ENCODE results near the gene CSKMT. TPM values are rescaled to one million over a fixed set of nuclear protein-coding genes. Genes with fewer than 3 reads are reported as not detected.
"Not testable (repeated sequence)": the region's sequence is repeated elsewhere in the genome, so short reads cannot be mapped to it uniquely, and the experiment has no call there.

The CSKMT gene
- total and polyA plus RNA-seq, 4 experiments from 2014 or later: 3.0 to 32.3 (median 17.6) TPM

DNA sequence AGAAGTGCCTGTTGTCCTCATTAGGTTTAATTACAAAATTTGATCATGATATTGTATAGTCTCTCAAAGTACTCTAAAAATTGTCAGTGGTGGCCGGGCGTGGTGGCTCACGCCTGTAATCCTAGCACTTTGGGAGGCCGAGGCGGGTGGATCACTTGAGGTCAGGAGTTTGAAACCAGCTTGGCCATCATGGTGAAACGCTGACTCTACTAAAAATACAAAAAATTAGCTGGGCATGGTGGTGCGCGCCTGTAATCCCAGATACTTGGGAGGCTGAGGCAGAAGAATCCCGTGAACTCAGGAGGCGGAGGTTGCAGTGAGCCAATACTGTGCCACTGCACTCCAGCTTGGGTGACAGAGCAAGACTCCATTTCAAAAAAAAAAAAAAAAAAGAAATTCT is 10.3 kb downstream of the CSKMT start:
- H3K36me3 Mint-ChIP-seq: peaks cover 22 to 52% of the 10 kb centered on the region in 2 donors
- not testable (repeated sequence) for H3K27ac ChIP-seq (ENCODE audit: low read depth, low read length); H3K9me3 Mint-ChIP-seq; H3K9me3 ChIP-seq (ENCODE audit: control insufficient read depth in 1 of 2, low read length in 2 of 2); H3K4me3 ChIP-seq (ENCODE audit: low read length in 2 of 2); H3K27me3 Mint-ChIP-seq; DNase-seq; H3K27me3 ChIP-seq (ENCODE audit: insufficient read depth, low read length)
- peaks cover 20 to 74% (median 46%) of the 10 kb centered on the region in 4 donors for H3K4me1 Mint-ChIP-seq
- Histone ChIP-seq H3K4me1 (ENCODE audit: insufficient read depth, low read length) (peaks cover 56% of the 10 kb centered on the region), H3K36me3 (ENCODE audit: insufficient read depth, low read length) (peaks cover 15% of the 10 kb centered on the region)
- CTCF ChIA-PET (ENCODE audit: partially characterized antibody): interaction anchor here (0.7 to 2.5 kb wide), 5 partner anchors 11 to 290 kb away, joined by 3 to 12 read pairs (median 4); partner anchors contain the start of genes C11orf98, CSKMT and TUT1
- POLR2A ChIA-PET (ENCODE audit: partially characterized antibody): interaction anchor here (1.3 to 19.7 kb wide), 7 partner anchors 9 to 79 kb away, joined by 5 to 494 read pairs (median 45); partner anchors contain the start of genes B3GAT3, C11orf98, CSKMT and GANAB
- H3K4me3 Mint-ChIP-seq: peak overlapping the region in 2 of 8 donors; percentile 30 to 38
- intact Hi-C loops (cut with micrococcal nuclease): loop anchor here (5.0 kb wide), 1 partner anchor 253 kb away; no protein-coding TSS in a partner anchor
- peak overlapping the region in 3 of 7 donors; percentile 27 to 72 (median 70) for H3K27ac Mint-ChIP-seq

DNA sequence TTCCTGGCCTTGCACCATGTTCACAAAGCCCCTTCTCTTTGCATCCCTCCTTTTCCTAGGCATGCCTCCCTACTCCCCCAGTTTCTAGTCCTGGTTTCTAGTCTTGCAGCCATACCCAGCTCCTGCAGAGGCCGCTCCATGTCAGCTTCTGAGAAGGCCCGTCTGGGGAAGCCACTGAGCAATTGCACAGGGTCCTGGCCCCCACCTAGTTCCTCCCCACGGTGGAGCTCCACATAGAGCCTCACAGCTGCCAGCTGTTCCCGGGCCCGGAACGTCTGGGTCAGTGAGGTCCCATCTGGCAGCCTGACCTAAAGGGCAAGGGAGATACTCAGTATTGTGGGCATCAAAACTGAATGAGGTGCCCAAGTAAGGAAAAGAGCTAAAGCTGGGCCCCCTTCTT is 11.6 kb downstream of the CSKMT start:
- Histone ChIP-seq H3K9me3 (ENCODE audit: control insufficient read depth in 1 of 2, low read length in 2 of 2) (no peaks in the 10 kb centered on the region), H3K4me1 (ENCODE audit: insufficient read depth, low read length) (peaks cover 56% of the 10 kb centered on the region), H3K4me3 (ENCODE audit: low read length in 2 of 2) (no peak overlapping the region), H3K27me3 (ENCODE audit: insufficient read depth, low read length) (no peaks in the 10 kb centered on the region), H3K27ac (ENCODE audit: low read depth, low read length) (no peak overlapping the region), H3K36me3 (ENCODE audit: insufficient read depth, low read length) (peaks cover 15% of the 10 kb centered on the region)
- peak overlapping the region in 6 of 7 donors; percentile 52 to 97 (median 78) for H3K27ac Mint-ChIP-seq
- peaks cover 19 to 68% (median 44%) of the 10 kb centered on the region in 4 donors for H3K4me1 Mint-ChIP-seq
- DNase-seq: no peak
- ChIA-PET CTCF (ENCODE audit: partially characterized antibody) (interaction anchor here (0.8 to 1.6 kb wide), 3 partner anchors 9 to 110 kb away, joined by 3 to 6 read pairs (median 3); partner anchors contain the start of genes C11orf98 and CSKMT), POLR2A (ENCODE audit: partially characterized antibody) (interaction anchor here (0.7 to 19.7 kb wide), 11 partner anchors 10 to 166 kb away, joined by 3 to 494 read pairs (median 5); partner anchors contain the start of genes B3GAT3, C11orf98, CSKMT and GANAB)
- intact Hi-C loops (cut with micrococcal nuclease): loop anchor here (5.0 kb wide), 1 partner anchor 254 kb away; no protein-coding TSS in a partner anchor
- no peaks in the 10 kb centered on the region for H3K27me3 Mint-ChIP-seq
- H3K36me3 Mint-ChIP-seq: peaks cover 19 to 45% of the 10 kb centered on the region in 2 donors
- peak overlapping the region; percentile 59 to 98 (median 91) for H3K4me3 Mint-ChIP-seq
- no peaks in the 10 kb centered on the region for H3K9me3 Mint-ChIP-seq

DNA sequence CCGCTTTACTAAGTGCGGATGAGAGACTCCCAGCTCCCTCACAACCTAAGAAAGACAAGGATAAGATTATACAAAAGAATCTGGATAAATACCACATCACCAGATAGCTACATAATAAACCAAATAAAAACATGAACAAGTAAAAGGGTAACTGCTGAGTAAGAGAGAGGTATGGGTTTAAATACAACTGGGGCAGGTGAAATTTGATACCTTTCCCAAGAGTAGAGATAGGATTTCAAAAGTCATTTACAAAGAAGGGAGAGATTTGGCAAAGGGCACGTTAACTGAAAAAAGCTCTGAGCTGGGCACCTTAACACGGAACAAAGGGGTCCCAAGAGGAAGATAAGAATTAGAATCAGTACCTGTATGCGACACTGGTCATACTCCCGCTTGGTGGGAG is 12.0 kb downstream of the CSKMT start:
- peak overlapping the region; percentile 76 to 99 (median 91) for H3K27ac Mint-ChIP-seq
- ChIA-PET POLR2A (ENCODE audit: partially characterized antibody) (interaction anchor here (0.7 to 19.7 kb wide), 12 partner anchors 11 to 179 kb away, joined by 3 to 494 read pairs (median 5); partner anchors contain the start of genes B3GAT3, C11orf98, CSKMT and GANAB), CTCF (ENCODE audit: partially characterized antibody) (interaction anchor here (0.8 to 1.6 kb wide), 3 partner anchors 10 to 109 kb away, joined by 3 to 6 read pairs (median 3); partner anchors contain the start of genes C11orf98 and CSKMT)
- Histone ChIP-seq H3K4me1 (ENCODE audit: insufficient read depth, low read length) (peaks cover 56% of the 10 kb centered on the region), H3K27me3 (ENCODE audit: insufficient read depth, low read length) (no peaks in the 10 kb centered on the region), H3K36me3 (ENCODE audit: insufficient read depth, low read length) (peaks cover 15% of the 10 kb centered on the region), H3K4me3 (ENCODE audit: low read length in 2 of 2) (no peak overlapping the region), H3K9me3 (ENCODE audit: control insufficient read depth in 1 of 2, low read length in 2 of 2) (no peaks in the 10 kb centered on the region), H3K27ac (ENCODE audit: low read depth, low read length) (peak overlapping the region; percentile 98)
- H3K4me3 Mint-ChIP-seq: peak overlapping the region; percentile 59 to 98 (median 91)
- H3K36me3 Mint-ChIP-seq: peaks cover 18 to 41% of the 10 kb centered on the region in 2 donors
- H3K4me1 Mint-ChIP-seq: peaks cover 19 to 64% (median 42%) of the 10 kb centered on the region in 4 donors
- no peaks in the 10 kb centered on the region for H3K9me3 Mint-ChIP-seq
- DNase-seq: no peak
- intact Hi-C loops (cut with micrococcal nuclease): loop anchor here (5.0 kb wide), 1 partner anchor 255 kb away; no protein-coding TSS in a partner anchor
- H3K27me3 Mint-ChIP-seq: no peaks in the 10 kb centered on the region

DNA sequence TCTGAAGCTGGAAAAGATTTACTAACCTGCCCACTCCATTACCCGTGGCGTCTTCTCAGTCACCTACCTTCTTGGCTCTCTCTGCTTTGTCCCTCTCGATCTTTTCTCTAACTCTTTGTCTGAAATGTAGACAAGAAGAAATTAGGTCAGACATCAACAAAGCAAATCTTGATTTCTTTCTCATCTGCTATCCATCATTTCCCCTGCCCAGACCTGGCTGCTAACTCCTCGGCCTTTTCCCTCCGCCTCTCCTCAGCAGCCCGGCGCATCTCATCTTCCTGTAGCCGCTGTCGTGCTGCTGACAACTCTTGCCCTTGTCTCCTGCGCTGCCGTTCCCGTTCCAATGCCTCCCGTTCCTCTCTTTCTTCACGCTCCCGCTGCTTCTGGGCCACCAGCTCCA is 12.6 kb downstream of the CSKMT start:
- Mint-ChIP-seq H3K36me3 (peaks cover 18 to 39% of the 10 kb centered on the region in 2 donors), H3K4me3 (peak overlapping the region; percentile 87 to 98 (median 92)), H3K27ac (peak overlapping the region; percentile 86 to 99 (median 95)), H3K27me3 (no peaks in the 10 kb centered on the region), H3K9me3 (no peaks in the 10 kb centered on the region), H3K4me1 (peaks cover 18 to 58% (median 38%) of the 10 kb centered on the region in 4 donors)
- ChIA-PET POLR2A (ENCODE audit: partially characterized antibody) (interaction anchor here (1.3 to 19.7 kb wide), 10 partner anchors 11 to 179 kb away, joined by 3 to 494 read pairs (median 5); partner anchors contain the start of genes C11orf98, CSKMT, GANAB and MTA2), CTCF (ENCODE audit: partially characterized antibody) (interaction anchor here (1.4 to 1.6 kb wide), 2 partner anchors 10 to 13 kb away, joined by 3 to 6 read pairs; partner anchors contain the start of genes C11orf98 and CSKMT)
- peak overlapping the region; percentile 98 for H3K27ac ChIP-seq (ENCODE audit: low read depth, low read length)
- peaks cover 15% of the 10 kb centered on the region for H3K36me3 ChIP-seq (ENCODE audit: insufficient read depth, low read length)
- DNase-seq: no peak
- H3K4me3 ChIP-seq (ENCODE audit: low read length in 2 of 2): peak overlapping the region; percentile 17 to 95
- H3K4me1 ChIP-seq (ENCODE audit: insufficient read depth, low read length): peaks cover 50% of the 10 kb centered on the region
- no peaks in the 10 kb centered on the region for H3K27me3 ChIP-seq (ENCODE audit: insufficient read depth, low read length)
- intact Hi-C loops (cut with micrococcal nuclease): loop anchor here (2.0 to 5.0 kb wide), 4 partner anchors 13 to 255 kb away; partner anchors contain the start of genes C11orf98, CSKMT and INTS5
- no peaks in the 10 kb centered on the region for H3K9me3 ChIP-seq (ENCODE audit: control insufficient read depth in 1 of 2, low read length in 2 of 2)

DNA sequence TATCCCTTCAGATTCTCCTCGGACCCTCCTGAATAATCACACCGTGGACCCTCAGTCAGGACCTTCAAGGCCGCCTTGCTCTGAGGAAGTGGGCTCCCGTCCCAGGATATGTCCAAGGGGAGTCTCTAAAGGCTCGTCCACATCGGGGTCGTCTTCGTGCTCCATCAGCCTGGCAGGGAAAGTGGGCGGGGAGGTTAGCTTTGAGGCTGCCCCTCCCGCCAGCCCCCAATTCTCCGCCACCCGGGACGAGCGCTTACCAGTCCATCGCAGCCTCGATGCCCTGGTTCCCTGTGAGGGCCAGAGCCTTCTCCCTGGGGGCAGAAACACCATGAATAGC is 13.3 kb downstream of the CSKMT start:
- H3K4me1 Mint-ChIP-seq: peaks cover 17 to 51% (median 34%) of the 10 kb centered on the region in 4 donors

DNA sequence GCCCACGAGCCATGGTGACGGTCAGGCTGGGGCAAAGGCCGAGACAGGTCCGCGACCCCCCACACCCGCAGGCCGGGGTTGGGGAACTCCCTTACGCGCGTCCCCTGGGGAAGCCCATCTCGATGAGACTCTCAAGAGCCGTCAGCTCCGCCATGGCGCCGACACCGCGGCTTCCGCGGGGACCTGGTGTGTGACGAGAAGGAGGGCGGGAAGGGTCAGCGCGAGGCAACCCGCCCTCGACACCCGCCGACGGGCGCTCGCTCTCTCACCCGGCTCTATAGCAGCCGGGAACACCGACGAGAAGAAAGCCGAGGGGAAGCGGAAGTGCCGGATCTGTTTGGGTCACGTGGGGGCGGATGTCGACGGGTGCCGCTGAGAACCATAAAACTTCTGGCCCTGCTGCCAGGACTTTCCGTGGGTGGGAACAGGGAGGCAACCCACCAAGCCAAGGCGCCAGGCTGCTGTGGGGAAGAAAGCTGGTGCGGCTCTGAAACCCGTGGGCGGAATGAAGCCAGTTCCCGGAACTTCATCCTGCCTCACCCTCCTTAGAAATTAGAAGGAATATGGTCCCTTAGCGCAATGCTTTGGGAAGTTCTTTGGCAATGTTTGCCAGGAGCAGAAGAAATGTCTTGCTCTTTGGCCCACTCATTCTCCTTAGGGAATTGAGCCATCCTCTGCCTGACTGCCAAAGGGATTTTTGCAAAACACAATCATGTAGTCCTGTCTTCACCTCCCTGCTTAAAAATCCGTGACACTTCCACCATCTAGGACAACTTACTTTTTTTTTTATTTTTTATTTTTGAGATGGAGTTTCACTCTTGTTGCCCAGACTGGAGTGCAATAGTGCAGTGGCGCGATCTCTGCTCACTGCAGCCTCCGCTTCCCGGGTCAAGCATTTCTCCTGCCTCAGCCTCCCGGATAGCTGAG is 13.9 kb downstream of the CSKMT start, which contains the start of gene UBXN1:
UBXN1 (minus strand) TSS at position 304 of the 927 bp plus-strand sequence; CDS start at position 154, 150 bp downstream.
- H3K27ac Mint-ChIP-seq: peak within 1 kb of the TSS; percentile 86 to 99 (median 95)
- peaks cover 18 to 33% of the 10 kb centered on the region in 2 donors for H3K36me3 Mint-ChIP-seq
- CTCF ChIA-PET (ENCODE audit: partially characterized antibody): interaction anchor here (0.9 to 2.8 kb wide), 5 partner anchors 10 to 185 kb away, joined by 3 to 42 read pairs (median 5); partner anchors contain the start of genes C11orf98, CSKMT and LRRN4CL
- H3K9me3 Mint-ChIP-seq: no peaks in the 10 kb centered on the region
- peaks cover 16 to 50% (median 31%) of the 10 kb centered on the region in 4 donors for H3K4me1 Mint-ChIP-seq
- Histone ChIP-seq H3K36me3 (ENCODE audit: insufficient read depth, low read length) (peaks cover 15% of the 10 kb centered on the region), H3K4me3 (ENCODE audit: low read length in 2 of 2) (peak within 1 kb of the TSS; percentile 58 to 95), H3K27ac (ENCODE audit: low read depth, low read length) (peak within 1 kb of the TSS; percentile 98), H3K27me3 (ENCODE audit: insufficient read depth, low read length) (no peaks in the 10 kb centered on the region), H3K4me1 (ENCODE audit: insufficient read depth, low read length) (peaks cover 37% of the 10 kb centered on the region), H3K9me3 (ENCODE audit: control insufficient read depth in 1 of 2, low read length in 2 of 2) (no peaks in the 10 kb centered on the region)
- POLR2A ChIA-PET (ENCODE audit: partially characterized antibody): interaction anchor here (0.6 to 19.7 kb wide), 16 partner anchors 8 to 254 kb away, joined by 3 to 494 read pairs (median 8); partner anchors contain the start of genes B3GAT3, BSCL2, C11orf98 and CSKMT
- intact Hi-C loops (cut with micrococcal nuclease): loop anchor here (1.0 to 5.0 kb wide), 6 partner anchors 8 to 257 kb away; partner anchors contain the start of genes C11orf98, CSKMT, INTS5 and UQCC3
- no peaks in the 10 kb centered on the region for H3K27me3 Mint-ChIP-seq
- DNase-seq: peak; percentile 80 to 90 (median 82)
- H3K4me3 Mint-ChIP-seq: peak within 1 kb of the TSS; percentile 87 to 98 (median 92)

More for the DNA sequence above, 13.3 kb downstream of the CSKMT start:
- Mint-ChIP-seq H3K36me3 (peaks cover 18 to 36% of the 10 kb centered on the region in 2 donors), H3K4me3 (peak overlapping the region; percentile 87 to 98 (median 92)), H3K27ac (peak overlapping the region; percentile 86 to 99 (median 95)), H3K27me3 (no peaks in the 10 kb centered on the region), H3K9me3 (no peaks in the 10 kb centered on the region)
- Histone ChIP-seq H3K27ac (ENCODE audit: low read depth, low read length) (peak overlapping the region; percentile 98), H3K36me3 (ENCODE audit: insufficient read depth, low read length) (peaks cover 15% of the 10 kb centered on the region), H3K9me3 (ENCODE audit: control insufficient read depth in 1 of 2, low read length in 2 of 2) (no peaks in the 10 kb centered on the region), H3K4me1 (ENCODE audit: insufficient read depth, low read length) (peaks cover 43% of the 10 kb centered on the region), H3K4me3 (ENCODE audit: low read length in 2 of 2) (peak overlapping the region; percentile 58 to 95), H3K27me3 (ENCODE audit: insufficient read depth, low read length) (no peaks in the 10 kb centered on the region)
- POLR2A ChIA-PET (ENCODE audit: partially characterized antibody): interaction anchor here (0.6 to 19.7 kb wide), 10 partner anchors 7 to 178 kb away, joined by 3 to 494 read pairs (median 8); partner anchors contain the start of genes BSCL2, C11orf98, CSKMT and GNG3
- intact Hi-C loops (cut with micrococcal nuclease): loop anchor here (2.0 to 5.0 kb wide), 4 partner anchors 14 to 256 kb away; partner anchors contain the start of genes C11orf98, CSKMT and INTS5
- CTCF ChIA-PET (ENCODE audit: partially characterized antibody): no interaction called here
- DNase-seq: no peak

Data from CD4-positive, alpha-beta memory T cell (primary cell).